ENCODE data around the gene HSD11B2.

Gene HSD11B2

GRCh38 chr16:67393788-67394154, 37.1 kb upstream of the HSD11B2 start:
- H3K36me3 Mint-ChIP-seq (ENCODE audit: low read depth), result no peaks in the 10 kb centered on the region
- H3K9me3 Mint-ChIP-seq, result no peaks in the 10 kb centered on the region
- peak overlapping the region; percentile 10 for H3K4me3 Mint-ChIP-seq
- H3K4me1 Mint-ChIP-seq (ENCODE audit: low read depth), result peaks cover 9% of the 10 kb centered on the region
- H3K27me3 Mint-ChIP-seq, result peaks cover 45% of the 10 kb centered on the region
- no peak for DNase-seq
- H3K27ac Mint-ChIP-seq, result no peak overlapping the region

DNA sequence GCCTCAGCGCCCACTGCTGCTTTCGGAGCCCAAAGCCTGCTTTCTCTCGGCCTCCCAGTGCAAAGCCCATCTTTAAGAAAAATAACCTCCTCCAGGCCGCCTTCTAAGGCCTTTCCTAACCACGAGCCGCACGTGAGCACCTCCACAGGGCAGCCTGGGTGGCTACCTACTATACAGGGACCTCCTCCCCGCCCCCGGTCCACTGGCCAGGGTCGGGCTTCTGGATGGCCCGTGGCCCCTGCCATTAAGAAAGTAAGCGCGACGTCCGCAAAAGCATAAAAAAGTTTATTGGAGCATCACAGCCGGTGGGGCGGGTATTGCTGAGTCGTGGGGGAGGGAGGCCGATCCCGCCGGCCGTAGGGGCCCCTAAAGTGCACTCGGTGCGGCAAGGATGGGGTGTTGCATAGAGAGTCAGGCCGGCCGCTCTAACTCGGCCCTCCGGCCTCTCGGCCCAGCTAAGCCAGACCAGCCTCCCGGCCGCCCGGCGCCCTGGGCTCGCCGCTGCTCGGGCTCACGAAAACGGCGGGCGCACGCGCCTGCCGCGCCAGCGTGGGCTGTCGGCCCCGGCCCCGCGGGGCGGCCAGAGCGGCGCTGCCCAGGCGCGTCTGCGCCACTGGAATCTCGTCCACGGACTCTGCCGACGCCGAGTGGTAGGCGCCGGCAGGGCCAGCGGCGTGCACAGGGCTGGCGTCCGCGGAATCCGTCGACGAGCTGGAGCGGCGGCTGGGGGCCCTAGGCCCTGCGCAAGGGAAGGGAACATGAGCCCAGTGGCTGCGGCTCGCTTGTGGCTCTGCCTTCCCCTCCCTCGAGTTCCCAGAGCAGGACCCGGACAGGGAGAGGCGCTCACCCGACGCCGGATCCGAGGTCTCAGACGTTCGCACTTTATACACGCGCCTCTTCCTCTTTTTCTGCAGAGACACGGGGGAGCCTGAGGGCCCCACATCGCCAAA, 36.5 kb upstream of the HSD11B2 start:
- no peaks in the 10 kb centered on the region for H3K36me3 Mint-ChIP-seq (ENCODE audit: low read depth)
- peaks cover 45% of the 10 kb centered on the region for H3K27me3 Mint-ChIP-seq
- H3K9me3 Mint-ChIP-seq, result no peaks in the 10 kb centered on the region
- DNase-seq, result no peak
- peak overlapping the region; percentile 10 for H3K4me3 Mint-ChIP-seq
- H3K4me1 Mint-ChIP-seq (ENCODE audit: low read depth), result peaks cover 9% of the 10 kb centered on the region
- H3K27ac Mint-ChIP-seq, result no peak overlapping the region

DNA sequence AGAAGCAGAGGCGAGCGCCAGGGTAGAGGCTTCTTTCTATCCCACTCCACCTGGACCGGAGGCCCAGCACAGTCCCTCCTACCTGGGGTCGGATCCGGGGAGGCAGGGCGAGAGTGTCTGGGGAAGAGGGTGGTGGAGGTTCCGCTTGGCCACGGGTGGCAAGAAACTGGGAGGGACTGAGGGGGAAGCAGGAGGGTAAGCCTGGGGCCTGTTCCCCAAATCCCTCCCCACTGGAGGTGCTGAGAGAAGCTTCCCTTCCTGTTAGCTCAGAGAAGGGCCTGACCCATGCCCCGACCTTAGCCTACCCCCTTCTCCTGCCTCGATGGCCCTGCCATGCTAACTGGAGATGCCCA, 35.8 kb upstream of the HSD11B2 start:
- Mint-ChIP-seq H3K27me3 (peaks cover 45% of the 10 kb centered on the region), H3K9me3 (no peaks in the 10 kb centered on the region), H3K27ac (no peak overlapping the region), H3K36me3 (ENCODE audit: low read depth) (no peaks in the 10 kb centered on the region), H3K4me1 (ENCODE audit: low read depth) (peaks cover 9% of the 10 kb centered on the region), H3K4me3 (no peak overlapping the region)
- no peak for DNase-seq

DNA sequence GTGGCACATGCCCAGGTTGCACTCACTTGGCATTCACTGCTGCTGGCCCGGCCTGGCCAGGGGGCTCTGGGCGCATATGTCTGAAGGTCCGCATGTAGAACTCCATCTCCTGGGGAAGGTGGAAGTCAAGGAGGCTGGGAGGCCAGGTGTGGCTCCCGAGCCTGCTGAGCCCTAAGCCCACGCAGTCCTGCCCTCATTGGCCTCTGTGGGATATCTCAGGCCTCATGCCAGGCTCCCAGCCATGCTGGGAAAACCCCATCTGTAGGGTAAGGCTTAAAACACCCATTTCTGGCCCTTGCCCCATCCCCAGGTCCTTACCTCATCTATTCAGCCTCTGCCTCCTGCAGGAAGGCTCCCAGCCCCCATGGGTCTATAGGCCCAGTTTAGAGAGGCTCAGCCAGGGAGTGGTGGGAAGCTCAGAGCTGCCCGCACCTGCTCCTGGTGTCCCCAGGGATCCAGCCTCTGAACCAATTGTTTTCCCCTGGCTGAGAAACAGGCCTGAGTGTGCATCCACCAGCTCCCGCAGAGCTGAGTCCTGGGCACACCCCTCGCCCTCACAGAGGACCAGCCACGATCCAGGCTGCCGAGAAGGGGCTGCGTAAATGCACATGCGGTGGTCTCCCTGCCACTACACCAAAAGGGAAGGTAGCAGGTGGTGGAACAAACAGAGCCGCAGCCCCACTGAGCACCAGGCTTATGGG, 35.3 kb upstream of the HSD11B2 start:
- Mint-ChIP-seq H3K27ac (no peak overlapping the region), H3K36me3 (ENCODE audit: low read depth) (no peaks in the 10 kb centered on the region), H3K9me3 (no peaks in the 10 kb centered on the region), H3K4me1 (ENCODE audit: low read depth) (peaks cover 9% of the 10 kb centered on the region), H3K27me3 (peaks cover 45% of the 10 kb centered on the region), H3K4me3 (no peak overlapping the region)
- no peak for DNase-seq

GRCh38 chr16:67396159-67397035, 34.5 kb upstream of the HSD11B2 start:
- H3K36me3 Mint-ChIP-seq (ENCODE audit: low read depth), result no peaks in the 10 kb centered on the region
- no peaks in the 10 kb centered on the region for H3K9me3 Mint-ChIP-seq
- H3K4me3 Mint-ChIP-seq, result no peak overlapping the region
- no peak overlapping the region for H3K27ac Mint-ChIP-seq
- DNase-seq, result no peak
- peaks cover 9% of the 10 kb centered on the region for H3K4me1 Mint-ChIP-seq (ENCODE audit: low read depth)
- H3K27me3 Mint-ChIP-seq, result peaks cover 45% of the 10 kb centered on the region

- Mint-ChIP-seq H3K9me3 (no peaks in the 10 kb centered on the region), H3K4me3 (no peak overlapping the region), H3K27me3 (peaks cover 43% of the 10 kb centered on the region), H3K27ac (no peak overlapping the region), H3K4me1 (ENCODE audit: low read depth) (peaks cover 9% of the 10 kb centered on the region), H3K36me3 (ENCODE audit: low read depth) (no peaks in the 10 kb centered on the region)
- DNase-seq, result no peak
Observed at GRCh38 chr16:67397036-67397801, 33.7 kb upstream of the HSD11B2 start.

DNA sequence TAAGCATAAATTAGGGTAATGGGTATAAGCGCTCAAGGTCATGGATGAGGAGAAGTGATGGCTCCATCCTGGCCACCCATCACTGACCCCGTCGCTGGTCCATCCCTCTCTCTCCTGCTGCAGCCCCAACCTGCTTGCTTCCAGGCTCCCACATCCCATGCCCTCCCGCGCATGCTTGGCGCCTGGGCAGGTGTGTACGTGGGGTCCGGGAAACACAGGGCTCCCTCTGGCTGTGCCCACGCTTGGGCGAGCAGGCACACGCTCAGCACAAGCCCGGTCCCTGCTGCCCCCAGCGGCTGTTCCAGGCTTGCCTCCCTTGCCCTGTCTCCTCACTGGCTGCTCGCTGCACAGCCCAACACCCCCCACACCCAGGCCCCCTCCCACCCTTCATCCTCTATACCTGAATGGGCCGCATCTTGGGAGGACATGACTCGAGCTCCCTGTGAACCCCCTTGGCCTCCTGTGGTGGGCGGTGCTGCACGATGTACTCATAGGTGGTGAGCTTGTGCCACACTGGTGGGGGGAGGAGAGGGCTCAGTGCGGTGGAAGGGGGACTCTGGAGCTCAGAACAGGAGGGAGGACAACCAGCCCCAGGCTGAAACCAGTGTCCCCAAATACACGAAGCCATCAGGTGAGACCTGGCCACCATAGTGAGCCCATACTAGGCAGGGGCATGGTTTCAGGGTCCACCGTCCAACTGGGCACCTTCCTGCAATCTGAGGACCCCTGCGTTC, 32.9 kb upstream of the HSD11B2 start:
- H3K27ac Mint-ChIP-seq, result no peak overlapping the region
- DNase-seq, result no peak
- no peaks in the 10 kb centered on the region for H3K9me3 Mint-ChIP-seq
- H3K27me3 Mint-ChIP-seq, result peaks cover 38% of the 10 kb centered on the region
- H3K36me3 Mint-ChIP-seq (ENCODE audit: low read depth), result no peaks in the 10 kb centered on the region
- peaks cover 9% of the 10 kb centered on the region for H3K4me1 Mint-ChIP-seq (ENCODE audit: low read depth)
- no peak overlapping the region for H3K4me3 Mint-ChIP-seq

- Mint-ChIP-seq H3K9me3 (no peaks in the 10 kb centered on the region), H3K36me3 (ENCODE audit: low read depth) (no peaks in the 10 kb centered on the region), H3K4me1 (ENCODE audit: low read depth) (peaks cover 7% of the 10 kb centered on the region), H3K4me3 (no peak overlapping the region), H3K27me3 (peaks cover 39% of the 10 kb centered on the region), H3K27ac (no peak overlapping the region)
- no peak for DNase-seq
Observed at GRCh38 chr16:67398546-67399217, 32.2 kb upstream of the HSD11B2 start.

DNA sequence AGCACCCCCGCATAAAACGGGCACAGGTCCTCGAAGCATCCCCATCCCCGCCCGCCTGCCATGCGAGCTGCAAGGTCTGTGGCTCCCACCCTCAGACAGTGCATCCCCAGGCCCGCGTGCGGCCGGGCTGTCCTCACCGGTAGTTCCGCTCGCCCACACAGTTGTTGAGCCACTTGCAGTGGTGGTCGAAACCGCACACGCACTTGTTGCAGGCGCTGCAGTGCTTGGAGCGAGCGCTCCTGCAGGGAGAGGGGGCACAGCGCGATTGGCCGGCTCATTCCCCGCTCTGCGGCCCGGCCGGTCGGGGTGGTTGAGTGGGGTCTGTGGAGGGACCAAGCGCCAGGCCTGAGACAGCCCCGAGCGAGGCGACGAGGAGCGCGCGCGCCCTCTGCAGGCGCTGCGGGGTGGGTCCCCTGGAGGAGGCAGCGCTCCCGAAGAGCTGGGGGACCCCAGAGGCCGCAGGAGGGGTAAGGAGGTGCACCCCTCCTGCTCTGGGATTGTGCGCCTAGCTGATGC, 31.6 kb upstream of the HSD11B2 start:
- no peak overlapping the region for H3K4me3 Mint-ChIP-seq
- H3K27ac Mint-ChIP-seq, result no peak overlapping the region
- H3K4me1 Mint-ChIP-seq (ENCODE audit: low read depth), result peaks cover under 1% of the 10 kb centered on the region
- no peaks in the 10 kb centered on the region for H3K9me3 Mint-ChIP-seq
- peaks cover 33% of the 10 kb centered on the region for H3K27me3 Mint-ChIP-seq
- peak; percentile 74 for DNase-seq
- H3K36me3 Mint-ChIP-seq (ENCODE audit: low read depth), result no peaks in the 10 kb centered on the region

- Mint-ChIP-seq H3K27me3 (peaks cover 28% of the 10 kb centered on the region), H3K4me1 (ENCODE audit: low read depth) (no peaks in the 10 kb centered on the region), H3K36me3 (ENCODE audit: low read depth) (no peaks in the 10 kb centered on the region), H3K4me3 (no peak overlapping the region), H3K27ac (no peak overlapping the region), H3K9me3 (no peaks in the 10 kb centered on the region)
- DNase-seq, result no peak
Observed at GRCh38 chr16:67399749-67400704, 30.9 kb upstream of the HSD11B2 start.

DNA sequence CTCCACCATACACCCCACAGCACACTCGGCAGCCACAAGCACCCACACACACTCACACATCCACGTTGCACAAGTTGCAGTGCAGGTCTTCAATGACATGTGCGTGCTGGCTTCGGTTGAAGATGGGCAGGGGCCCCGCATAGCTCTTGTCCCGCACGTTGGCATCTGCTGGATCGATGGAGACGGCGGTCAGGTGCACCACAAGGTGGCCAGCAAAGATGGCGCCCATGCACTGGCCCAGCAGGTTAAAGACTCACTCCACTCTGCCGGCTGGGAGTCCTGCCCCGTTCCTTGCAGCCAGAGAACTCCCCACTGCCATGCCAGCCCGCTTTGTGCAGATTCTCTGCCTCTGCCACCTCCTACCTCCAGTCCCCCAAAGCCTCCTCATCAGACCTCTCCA, 30.0 kb upstream of the HSD11B2 start:
- peaks cover 19% of the 10 kb centered on the region for H3K27me3 Mint-ChIP-seq
- no peaks in the 10 kb centered on the region for H3K9me3 Mint-ChIP-seq
- no peak overlapping the region for H3K4me3 Mint-ChIP-seq
- DNase-seq, result no peak
- no peaks in the 10 kb centered on the region for H3K4me1 Mint-ChIP-seq (ENCODE audit: low read depth)
- no peak overlapping the region for H3K27ac Mint-ChIP-seq
- no peaks in the 10 kb centered on the region for H3K36me3 Mint-ChIP-seq (ENCODE audit: low read depth)

DNA sequence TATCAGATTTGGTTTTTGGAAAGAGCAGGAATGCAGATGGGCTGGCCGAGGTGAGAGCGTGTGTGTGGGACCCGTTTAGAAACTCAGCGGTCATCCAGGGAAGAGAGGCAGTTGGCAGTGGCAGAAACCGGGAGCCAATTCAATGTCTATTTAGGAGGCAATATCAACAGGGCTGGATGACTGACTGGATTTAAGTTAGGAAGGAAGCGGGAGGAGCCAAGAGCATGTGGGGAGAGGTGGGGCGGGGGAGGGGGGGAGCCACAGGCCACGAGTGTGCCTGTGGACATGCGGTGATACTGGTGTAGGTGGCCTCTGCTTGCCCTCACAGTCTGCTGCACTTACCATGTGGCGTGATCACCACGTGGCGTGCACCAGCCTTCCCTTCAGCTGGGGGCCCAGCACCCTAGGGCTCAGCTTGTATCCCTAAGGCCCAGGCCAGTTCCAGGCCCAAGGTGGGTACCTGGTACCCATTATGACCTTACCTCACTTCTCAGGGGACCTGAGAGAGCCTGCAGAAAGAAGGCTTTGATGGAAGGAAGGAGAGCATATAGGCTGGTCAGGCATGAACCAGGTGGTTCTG, 26.9 kb upstream of the HSD11B2 start:
- no peaks in the 10 kb centered on the region for H3K9me3 Mint-ChIP-seq
- H3K27me3 Mint-ChIP-seq, result peaks cover 8% of the 10 kb centered on the region
- no peaks in the 10 kb centered on the region for H3K4me1 Mint-ChIP-seq (ENCODE audit: low read depth)
- no peak overlapping the region for H3K4me3 Mint-ChIP-seq
- H3K27ac Mint-ChIP-seq, result no peak overlapping the region
- H3K36me3 Mint-ChIP-seq (ENCODE audit: low read depth), result no peaks in the 10 kb centered on the region
- no peak for DNase-seq
